Measurements from ENCODE around the gene ACTA1. TPM values are rescaled to one million over a fixed set of nuclear protein-coding genes. Genes with fewer than 3 reads are reported as not detected.

ACTA1 gene
- total RNA-seq, 1 donor from 2014 or later, result 19.0 TPM

- DNase-seq (ENCODE audit: low read depth), result peak; percentile 18
Observed at GRCh38 chr1:229430761-229431283, 3.1 kb downstream of the ACTA1 start.

GRCh38 chr1:229428256-229428655 lies 5.6 kb downstream of the ACTA1 start:
- Mint-ChIP-seq H3K36me3 (ENCODE audit: low read depth, unreplicated experiment) (peaks cover 4% of the 10 kb centered on the region), H3K27ac (ENCODE audit: unreplicated experiment) (no peak overlapping the region), H3K4me3 (ENCODE audit: unreplicated experiment) (no peak overlapping the region), H3K4me1 (ENCODE audit: low read depth, unreplicated experiment) (peaks cover 2% of the 10 kb centered on the region), H3K27me3 (ENCODE audit: low read depth, unreplicated experiment) (peaks cover 67% of the 10 kb centered on the region), H3K9me3 (ENCODE audit: unreplicated experiment) (peaks cover 15% of the 10 kb centered on the region)
- H3K9me3 ChIP-seq (ENCODE audit: insufficient read depth, low read depth, low read length), result no peaks in the 10 kb centered on the region
- H2AFZ ChIP-seq (ENCODE audit: low read depth, low read length), result no peak overlapping the region
- DNase-seq (ENCODE audit: low read depth) (no peak), FAIRE-seq (no peak)
- no peaks in the 10 kb centered on the region for H4K20me1 ChIP-seq (ENCODE audit: insufficient read depth, low read length)
- no peak overlapping the region for H3K9ac ChIP-seq (ENCODE audit: low read length)
- H3K27me3 ChIP-seq (ENCODE audit: insufficient read depth, low read length), result peaks cover 36% of the 10 kb centered on the region
- H3K4me1 ChIP-seq (ENCODE audit: insufficient read depth, low read length), result peaks cover 4% of the 10 kb centered on the region
- H3K27ac ChIP-seq (ENCODE audit: low read depth, low read length), result no peak overlapping the region
- no peaks in the 10 kb centered on the region for H3K36me3 ChIP-seq (ENCODE audit: insufficient read depth, low read length)
- no peak for TF ChIP-seq CTCF (IDR thresholded peaks at IDR 0.05; ENCODE audit: insufficient read depth, low read depth, low read length)
- TF ChIP-seq EZH2 (IDR thresholded peaks at IDR 0.05; ENCODE audit: insufficient read depth, low read length), result no peak
- no peak overlapping the region for H3K4me2 ChIP-seq (ENCODE audit: low read length)
- no peak overlapping the region for H3K4me3 ChIP-seq (ENCODE audit: insufficient read depth, low read depth, low read length)
- H3K79me2 ChIP-seq (ENCODE audit: insufficient read depth, low read length), result no peaks in the 10 kb centered on the region

More at GRCh38 chr1:229430761-229431283, 3.1 kb downstream of the ACTA1 start:
- Histone ChIP-seq H3K4me3 (ENCODE audit: insufficient read depth, low read depth, low read length) (no peak overlapping the region), H3K36me3 (ENCODE audit: insufficient read depth, low read length) (no peaks in the 10 kb centered on the region), H3K4me2 (ENCODE audit: low read length) (peak overlapping the region; percentile 36), H3K4me1 (ENCODE audit: insufficient read depth, low read length) (peaks cover 4% of the 10 kb centered on the region), H3K79me2 (ENCODE audit: insufficient read depth, low read length) (no peaks in the 10 kb centered on the region), H3K9ac (ENCODE audit: low read length) (no peak overlapping the region), H4K20me1 (ENCODE audit: insufficient read depth, low read length) (no peaks in the 10 kb centered on the region), H2AFZ (ENCODE audit: low read depth, low read length) (no peak overlapping the region), H3K27me3 (ENCODE audit: insufficient read depth, low read length) (peaks cover 59% of the 10 kb centered on the region), H3K9me3 (ENCODE audit: insufficient read depth, low read depth, low read length) (no peaks in the 10 kb centered on the region), H3K27ac (ENCODE audit: low read depth, low read length) (no peak overlapping the region)
- H3K9me3 Mint-ChIP-seq (ENCODE audit: unreplicated experiment), result peaks cover 6% of the 10 kb centered on the region
- no peak for FAIRE-seq
- TF ChIP-seq CTCF (IDR thresholded peaks at IDR 0.05; ENCODE audit: insufficient read depth, low read depth, low read length) (no peak), EZH2 (IDR thresholded peaks at IDR 0.05; ENCODE audit: insufficient read depth, low read length) (no peak)
- H3K27ac Mint-ChIP-seq (ENCODE audit: unreplicated experiment), result no peak overlapping the region
- no peak overlapping the region for H3K4me3 Mint-ChIP-seq (ENCODE audit: unreplicated experiment)
- H3K4me1 Mint-ChIP-seq (ENCODE audit: low read depth, unreplicated experiment), result peaks cover 4% of the 10 kb centered on the region
- peaks cover 68% of the 10 kb centered on the region for H3K27me3 Mint-ChIP-seq (ENCODE audit: low read depth, unreplicated experiment)
- H3K36me3 Mint-ChIP-seq (ENCODE audit: low read depth, unreplicated experiment), result peaks cover 4% of the 10 kb centered on the region

DNA sequence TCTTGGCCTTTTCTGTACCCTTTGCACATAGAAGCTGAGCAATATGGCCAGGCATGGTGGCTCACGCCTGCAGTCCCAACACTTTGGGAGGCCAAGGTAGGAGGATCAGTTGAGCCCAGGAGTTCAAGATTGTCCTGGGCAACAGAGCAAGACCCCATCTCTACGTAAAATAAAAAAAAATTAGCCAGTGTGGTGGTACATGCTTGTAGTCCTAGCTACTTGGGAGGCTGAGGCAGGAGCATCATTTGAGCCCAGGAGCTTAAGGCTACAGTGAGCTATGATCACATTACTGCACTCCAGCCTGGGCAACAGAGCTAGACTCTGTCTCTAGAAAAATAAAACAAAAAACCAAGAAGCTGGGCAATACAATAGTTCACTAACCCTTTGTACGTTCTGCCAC lies 6.3 kb downstream of the ACTA1 start:
- no peak for DNase-seq (ENCODE audit: low read depth)
- no peak for TF ChIP-seq CTCF (IDR thresholded peaks at IDR 0.05; ENCODE audit: insufficient read depth, low read depth, low read length)
- TF ChIP-seq EZH2 (IDR thresholded peaks at IDR 0.05; ENCODE audit: insufficient read depth, low read length), result no peak
- H3K27ac Mint-ChIP-seq (ENCODE audit: unreplicated experiment), result no peak overlapping the region
- Histone ChIP-seq H3K4me3 (ENCODE audit: insufficient read depth, low read depth, low read length) (no peak overlapping the region), H3K27ac (ENCODE audit: low read depth, low read length) (no peak overlapping the region), H3K4me1 (ENCODE audit: insufficient read depth, low read length) (peaks cover 4% of the 10 kb centered on the region), H3K9ac (ENCODE audit: low read length) (no peak overlapping the region), H3K4me2 (ENCODE audit: low read length) (no peak overlapping the region), H3K9me3 (ENCODE audit: insufficient read depth, low read depth, low read length) (no peaks in the 10 kb centered on the region), H2AFZ (ENCODE audit: low read depth, low read length) (no peak overlapping the region), H3K79me2 (ENCODE audit: insufficient read depth, low read length) (no peaks in the 10 kb centered on the region), H3K36me3 (ENCODE audit: insufficient read depth, low read length) (no peaks in the 10 kb centered on the region), H4K20me1 (ENCODE audit: insufficient read depth, low read length) (no peaks in the 10 kb centered on the region), H3K27me3 (ENCODE audit: insufficient read depth, low read length) (peaks cover 30% of the 10 kb centered on the region)
- no peak for FAIRE-seq
- peaks cover 2% of the 10 kb centered on the region for H3K4me1 Mint-ChIP-seq (ENCODE audit: low read depth, unreplicated experiment)
- peaks cover 14% of the 10 kb centered on the region for H3K9me3 Mint-ChIP-seq (ENCODE audit: unreplicated experiment)
- peaks cover 4% of the 10 kb centered on the region for H3K36me3 Mint-ChIP-seq (ENCODE audit: low read depth, unreplicated experiment)
- peaks cover 65% of the 10 kb centered on the region for H3K27me3 Mint-ChIP-seq (ENCODE audit: low read depth, unreplicated experiment)
- H3K4me3 Mint-ChIP-seq (ENCODE audit: unreplicated experiment), result no peak overlapping the region

All from astrocyte (in vitro differentiated cells and primary cell).